OCI-LY7 (cell line): ENCODE results near the gene RAD54L. TPM values are rescaled to one million over a fixed set of nuclear protein-coding genes. Genes with fewer than 3 reads are reported as not detected.
A peak's percentile ranks its signal among the peaks of the same experiment; 100 is the strongest.

ENCODE experiments used
- BruUV-seq: library from RNA; stranded (reverse); fragments of 400-500 nt; replicated peaks from 2 replicates; lab custom pipeline; 2021; lab: Mats Ljungman, UMichigan
- CTCF ChIA-PET: fragments of 300-600 bp; sonication (Branson Sonifier 250); formaldehyde crosslinking; loops from one replicate; lab custom pipeline; 2022; ENCODE audit warnings: antibody characterized with exemption; ENCODE audit not compliant: unreplicated experiment; lab: Charles Lee
- POLR2A ChIA-PET: fragments of 300-600 bp; sonication (Branson Sonifier 250); formaldehyde crosslinking; loops from one replicate; lab custom pipeline; 2022; ENCODE audit warnings: antibody characterized with exemption; lab: Charles Lee
- DNase-seq: peaks from one replicate; pipeline ENCODE4 v3.0.0-alpha.2; 2015; ENCODE audit warnings: low spot score
- H2AFZ ChIP-seq: fragments of 200-600 bp; sonication (generic), shearing (Covaris generic); 2 replicates; pipeline ENCODE4 v1.6.1; 2014; ENCODE audit warnings: mild to moderate bottlenecking, antibody characterized with exemption, low read length, moderate library complexity
- H3K27ac ChIP-seq: fragments of 200-600 bp; sonication (generic); 2 replicates; pipeline ENCODE4 v1.5.1; 2014; ENCODE audit warnings: mixed run types, low read depth, mild to moderate bottlenecking, moderate library complexity, low read length, inconsistent platforms; ENCODE audit not compliant: poor library complexity, severe bottlenecking
- H3K36me3 ChIP-seq: fragments of 200-600 bp; sonication (generic); 2 replicates; pipeline ENCODE4 v1.6.1; 2014; ENCODE audit warnings: mild to moderate bottlenecking, antibody characterized with exemption, low read length, moderate library complexity, mixed read lengths; ENCODE audit not compliant: insufficient read depth
- H3K4me1 ChIP-seq: fragments of 200-600 bp; sonication (generic); 2 replicates; pipeline ENCODE4 v1.5.1; 2014; ENCODE audit warnings: mild to moderate bottlenecking, low read length; ENCODE audit not compliant: insufficient read depth, poor library complexity, severe bottlenecking
- H3K4me2 ChIP-seq: fragments of 200-600 bp; sonication (generic); 2 replicates; pipeline ENCODE4 v1.6.1; 2014; ENCODE audit warnings: mild to moderate bottlenecking, low read length
- H3K4me3 ChIP-seq: fragments of 200-600 bp; sonication (generic); 2 replicates; pipeline ENCODE4 v1.5.1; 2014; ENCODE audit warnings: mild to moderate bottlenecking, low read depth, low read length; ENCODE audit not compliant: poor library complexity, severe bottlenecking
- H3K79me2 ChIP-seq: fragments of 200-600 bp; sonication (generic); 2 replicates; pipeline ENCODE4 v1.6.1; 2016; ENCODE audit warnings: low read depth, mild to moderate bottlenecking, low read length, moderate library complexity, mixed read lengths; ENCODE audit not compliant: insufficient read depth
- H3K9me2 ChIP-seq: fragments of 200-600 bp; sonication (generic); 2 replicates; pipeline ENCODE4 v1.6.1; 2016; ENCODE audit warnings: mild to moderate bottlenecking, low read length, mixed read lengths; ENCODE audit not compliant: insufficient read depth
- H3K9me3 ChIP-seq: fragments of 200-600 bp; sonication (generic); 2 replicates; pipeline ENCODE4 v1.6.1; 2014; ENCODE audit warnings: mild to moderate bottlenecking, mixed run types, low read length, mixed read lengths
- H4K20me1 ChIP-seq: fragments of 200-600 bp; sonication (generic); 2 replicates; pipeline ENCODE4 v1.6.1; 2014; ENCODE audit warnings: mild to moderate bottlenecking, antibody characterized with exemption, low read length, moderate library complexity, mixed read lengths; ENCODE audit not compliant: insufficient read depth
- EZH2phosphoT487 ChIP-seq: fragments of 200-600 bp; sonication (generic); IDR thresholded peaks from 2 replicates; pipeline ENCODE4 v1.6.1; 2018; ENCODE audit warnings: low read depth, borderline replicate concordance, mild to moderate bottlenecking, mixed run types, antibody characterized with exemption, low read length, moderate library complexity, mixed read lengths
- intact Hi-C: fragments of 100-400 bp; cut with micrococcal nuclease; formaldehyde crosslinking; loops from one replicate; pipeline ENCODE4 v1.10.0; 2022; ENCODE audit not compliant: unreplicated experiment
- total RNA-seq, 2 experiments: library from RNA; depleted of rRNA in 1 of 2; stranded (reverse); fragments of >200 nt in 1 of 2; shearing (Covaris generic) in 1 of 2; gene quantifications; 2 replicates each; pipeline ENCODE4 v1.2.3, GENCODE V29; 2014 to 2022
- TF ChIP-seq, protein P1 (sequence below): fragments of 200-600 bp; sonication (generic); conservative IDR thresholded peaks from 2 replicates; pipeline ENCODE4 v1.5.1; 2014; ENCODE audit warnings: mild to moderate bottlenecking, antibody characterized with exemption, low read length, moderate library complexity, mixed read lengths

Gene RAD54L
- total RNA-seq, 2 experiments from 2014 or later, result 62.6 to 78.5 TPM

DNA sequence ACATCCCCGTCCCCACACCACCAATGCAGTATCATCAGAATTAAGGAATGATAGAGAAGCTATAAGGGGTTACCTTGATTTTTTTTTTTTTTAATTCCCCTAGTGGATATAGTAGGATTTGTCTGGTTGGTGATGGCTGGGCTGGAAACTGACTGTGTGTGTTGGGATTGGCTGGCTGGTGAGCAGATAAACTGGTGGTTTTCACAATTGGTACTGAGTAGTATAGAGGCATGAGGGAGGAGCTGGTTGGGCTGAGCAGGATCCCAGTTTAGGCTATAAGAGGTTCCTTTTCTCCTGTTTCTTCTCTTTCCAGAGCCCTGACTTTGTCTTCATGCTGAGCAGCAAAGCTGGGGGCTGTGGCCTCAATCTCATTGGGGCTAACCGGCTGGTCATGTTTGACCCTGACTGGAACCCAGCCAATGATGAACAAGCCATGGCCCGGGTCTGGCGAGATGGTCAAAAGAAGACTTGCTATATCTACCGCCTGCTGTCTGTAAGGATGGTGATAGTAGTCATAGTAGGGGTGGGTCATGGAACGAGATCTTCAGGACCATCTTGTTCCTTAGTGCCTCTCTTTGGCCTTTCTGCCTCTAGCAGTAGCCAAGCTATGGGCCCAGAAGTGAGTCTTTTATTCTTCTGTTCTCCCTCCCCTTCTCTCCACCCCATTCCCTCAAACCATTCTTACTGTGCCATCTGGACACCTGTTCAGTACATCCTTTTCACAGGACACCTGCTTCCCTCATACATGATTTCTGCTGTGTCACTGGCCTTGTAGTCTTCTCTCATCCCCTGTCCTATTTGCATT lies 26.9 kb downstream of the RAD54L start:
- no peak overlapping the region for H3K27ac ChIP-seq
- POLR2A ChIA-PET, result interaction anchor here (0.7 kb wide), 2 partner anchors 11 to 473 kb away, joined by 3 read pairs; no protein-coding TSS in a partner anchor
- TF ChIP-seq, protein P1, sequence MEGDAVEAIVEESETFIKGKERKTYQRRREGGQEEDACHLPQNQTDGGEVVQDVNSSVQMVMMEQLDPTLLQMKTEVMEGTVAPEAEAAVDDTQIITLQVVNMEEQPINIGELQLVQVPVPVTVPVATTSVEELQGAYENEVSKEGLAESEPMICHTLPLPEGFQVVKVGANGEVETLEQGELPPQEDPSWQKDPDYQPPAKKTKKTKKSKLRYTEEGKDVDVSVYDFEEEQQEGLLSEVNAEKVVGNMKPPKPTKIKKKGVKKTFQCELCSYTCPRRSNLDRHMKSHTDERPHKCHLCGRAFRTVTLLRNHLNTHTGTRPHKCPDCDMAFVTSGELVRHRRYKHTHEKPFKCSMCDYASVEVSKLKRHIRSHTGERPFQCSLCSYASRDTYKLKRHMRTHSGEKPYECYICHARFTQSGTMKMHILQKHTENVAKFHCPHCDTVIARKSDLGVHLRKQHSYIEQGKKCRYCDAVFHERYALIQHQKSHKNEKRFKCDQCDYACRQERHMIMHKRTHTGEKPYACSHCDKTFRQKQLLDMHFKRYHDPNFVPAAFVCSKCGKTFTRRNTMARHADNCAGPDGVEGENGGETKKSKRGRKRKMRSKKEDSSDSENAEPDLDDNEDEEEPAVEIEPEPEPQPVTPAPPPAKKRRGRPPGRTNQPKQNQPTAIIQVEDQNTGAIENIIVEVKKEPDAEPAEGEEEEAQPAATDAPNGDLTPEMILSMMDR, result no peak
- no peak overlapping the region for H2AFZ ChIP-seq
- no peak overlapping the region for H3K4me2 ChIP-seq
- peaks cover 100% of the 10 kb centered on the region for H3K36me3 ChIP-seq
- no peaks in the 10 kb centered on the region for H3K9me2 ChIP-seq
- H3K9me3 ChIP-seq, result no peaks in the 10 kb centered on the region
- no TSS peak for BruUV-seq
- intact Hi-C loops, result no loop called here
- no peaks in the 10 kb centered on the region for H3K79me2 ChIP-seq
- no peaks in the 10 kb centered on the region for H3K4me1 ChIP-seq
- CTCF ChIA-PET, result interaction anchor here (1.0 kb wide), 1 partner anchor 13 kb away, joined by 3 read pairs; no protein-coding TSS in a partner anchor
- H4K20me1 ChIP-seq, result no peaks in the 10 kb centered on the region
- DNase-seq, result no peak
- H3K4me3 ChIP-seq, result no peak overlapping the region

DNA sequence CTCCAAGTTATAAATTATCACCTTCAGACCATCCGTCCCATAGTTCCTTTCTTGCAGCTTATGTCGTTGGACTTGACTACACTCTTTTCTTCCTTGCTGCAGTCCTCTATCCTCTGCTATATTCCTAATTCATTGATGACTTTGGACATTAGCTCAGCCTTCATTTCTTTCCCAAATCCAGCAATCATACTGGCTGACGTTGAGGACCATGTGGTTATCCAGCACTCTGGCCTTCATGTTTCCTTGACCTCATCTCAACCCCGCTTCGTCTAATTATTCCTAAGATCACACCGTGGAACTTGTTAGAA lies 27.4 kb downstream of the RAD54L start:
- Histone ChIP-seq H3K9me3 (no peaks in the 10 kb centered on the region), H3K79me2 (no peaks in the 10 kb centered on the region), H3K27ac (no peak overlapping the region), H3K36me3 (peaks cover 100% of the 10 kb centered on the region), H3K4me1 (no peaks in the 10 kb centered on the region), H3K4me2 (no peak overlapping the region), H4K20me1 (no peaks in the 10 kb centered on the region), H3K9me2 (no peaks in the 10 kb centered on the region), H2AFZ (no peak overlapping the region), H3K4me3 (no peak overlapping the region)
- POLR2A ChIA-PET, result interaction anchor here (0.7 kb wide), 1 partner anchor 568 kb away, joined by 3 read pairs; no protein-coding TSS in a partner anchor
- intact Hi-C loops, result no loop called here
- CTCF ChIA-PET, result no interaction called here
- no peak for DNase-seq
- TF ChIP-seq EZH2phosphoT487, result no peak
- TF ChIP-seq, protein P1, result no peak
- no TSS peak for BruUV-seq

DNA sequence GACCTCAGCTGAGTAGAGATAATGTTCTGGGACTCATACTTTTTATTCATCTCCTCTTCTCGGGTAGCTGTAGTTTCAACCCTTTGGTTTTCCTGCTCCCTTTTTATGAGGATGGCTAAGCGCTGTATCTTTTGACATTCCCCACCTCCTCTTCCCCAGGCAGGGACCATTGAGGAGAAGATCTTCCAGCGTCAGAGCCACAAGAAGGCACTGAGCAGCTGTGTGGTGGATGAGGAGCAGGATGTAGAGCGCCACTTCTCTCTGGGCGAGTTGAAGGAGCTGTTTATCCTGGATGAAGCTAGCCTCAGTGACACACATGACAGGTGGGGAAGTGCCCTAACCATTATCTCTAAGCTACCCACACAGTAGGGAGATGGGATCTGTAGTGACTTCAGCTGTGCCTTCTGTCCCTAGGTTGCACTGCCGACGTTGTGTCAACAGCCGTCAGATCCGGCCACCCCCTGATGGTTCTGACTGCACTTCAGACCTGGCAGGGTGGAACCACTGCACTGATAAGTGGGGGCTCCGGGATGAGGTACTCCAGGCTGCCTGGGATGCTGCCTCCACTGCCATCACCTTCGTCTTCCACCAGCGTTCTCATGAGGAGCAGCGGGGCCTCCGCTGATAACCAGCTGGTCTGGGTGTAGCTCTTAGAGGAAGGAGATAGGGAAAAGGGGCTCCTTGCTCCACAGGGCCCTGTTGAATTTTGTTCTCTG lies 30.3 kb downstream of the RAD54L start:
- Histone ChIP-seq H4K20me1 (no peaks in the 10 kb centered on the region), H3K9me2 (no peaks in the 10 kb centered on the region), H3K79me2 (no peaks in the 10 kb centered on the region), H3K9me3 (no peaks in the 10 kb centered on the region), H3K36me3 (peaks cover 97% of the 10 kb centered on the region), H3K27ac (no peak overlapping the region), H3K4me1 (no peaks in the 10 kb centered on the region), H2AFZ (no peak overlapping the region), H3K4me3 (no peak overlapping the region), H3K4me2 (no peak overlapping the region)
- ChIA-PET CTCF (no interaction called here), POLR2A (interaction anchor here (0.6 to 1.2 kb wide), 3 partner anchors 13 to 29 kb away, joined by 3 to 6 read pairs (median 3); no protein-coding TSS in a partner anchor)
- TF ChIP-seq, protein P1, result no peak
- TF ChIP-seq EZH2phosphoT487, result no peak
- intact Hi-C loops, result no loop called here
- TSS peak; percentile 21 for BruUV-seq
- DNase-seq, result no peak
